HG03469 (cell line): ENCODE results near the gene TDRD7.
"Not testable (repeated sequence)": the region's sequence is repeated elsewhere in the genome, so short reads cannot be mapped to it uniquely, and the experiment has no call there.

Experiments used
- ATAC-seq: cut with Tn5 transposase; IDR thresholded peaks from one replicate; pipeline ENCODE4 v1.9.1; 2021; ENCODE audit warnings: mild to moderate bottlenecking, moderate library complexity, moderate number of reproducible peaks; ENCODE audit not compliant: unreplicated experiment

Gene TDRD7

DNA sequence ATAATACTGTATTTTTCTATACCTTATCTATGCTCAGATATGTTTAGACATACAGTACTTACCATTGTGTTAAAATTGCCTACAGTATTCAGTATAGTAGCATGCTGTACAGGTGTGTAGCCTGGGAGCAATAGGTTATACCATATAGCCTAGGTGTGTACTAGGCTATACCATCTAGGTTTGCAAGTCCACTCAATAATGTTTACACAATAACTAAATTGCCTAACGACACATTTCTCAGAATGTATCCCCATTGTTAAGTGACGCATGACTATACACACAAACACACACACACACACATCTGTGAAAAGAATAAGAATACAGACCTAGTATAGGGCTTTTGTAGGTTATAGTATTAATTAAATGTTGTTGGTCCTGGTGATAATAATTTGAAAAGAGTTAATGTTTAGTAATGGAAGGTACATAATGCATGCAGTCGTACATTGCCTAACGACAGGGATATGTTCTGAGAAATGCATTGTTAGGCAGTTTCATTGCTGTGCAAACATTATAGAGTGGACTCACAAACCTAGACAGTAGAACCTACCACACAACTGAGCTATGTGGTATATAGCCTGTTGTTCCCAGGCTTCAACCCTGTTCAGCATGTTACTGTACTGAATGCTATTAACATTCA lies 13.6 kb downstream of the TDRD7 start:
- no peak for ATAC-seq

DNA sequence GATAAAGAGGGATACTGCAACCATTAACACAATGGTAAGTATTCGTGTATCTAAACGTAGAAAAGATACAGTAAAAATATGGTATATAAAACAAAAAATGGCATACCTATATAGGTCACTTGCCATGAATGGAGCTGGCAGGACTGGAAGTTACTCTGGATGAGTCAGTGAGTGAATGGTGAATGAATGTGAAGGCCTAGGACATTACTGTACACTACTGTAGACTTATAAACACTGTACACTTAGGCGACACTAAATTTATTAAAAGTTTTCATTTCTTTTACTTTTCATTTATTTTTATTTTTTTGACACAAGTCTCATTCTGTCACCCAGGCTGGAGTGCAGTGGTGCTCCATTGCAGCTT lies 14.1 kb downstream of the TDRD7 start:
- ATAC-seq, result no peak

DNA sequence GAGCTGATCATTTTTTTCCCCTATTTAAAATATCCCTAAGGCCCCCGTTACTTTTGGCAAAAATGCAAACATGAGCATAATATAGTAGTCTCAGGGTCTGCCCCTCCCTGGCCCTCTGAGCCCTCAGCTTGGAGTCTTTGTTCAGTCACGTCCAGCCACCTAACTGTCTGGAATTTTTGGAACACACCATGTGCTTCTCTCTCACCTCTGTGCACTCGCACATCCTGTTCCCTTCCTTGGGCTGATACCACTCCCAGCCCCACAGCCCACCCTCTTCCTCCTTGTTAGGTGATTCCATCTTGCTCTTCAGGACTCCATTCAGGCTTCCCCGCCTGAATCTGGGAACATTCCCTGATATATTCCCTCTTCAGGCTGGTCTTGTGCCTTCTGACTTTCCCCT lies 16.0 kb downstream of the TDRD7 start:
- ATAC-seq, result no peak

DNA sequence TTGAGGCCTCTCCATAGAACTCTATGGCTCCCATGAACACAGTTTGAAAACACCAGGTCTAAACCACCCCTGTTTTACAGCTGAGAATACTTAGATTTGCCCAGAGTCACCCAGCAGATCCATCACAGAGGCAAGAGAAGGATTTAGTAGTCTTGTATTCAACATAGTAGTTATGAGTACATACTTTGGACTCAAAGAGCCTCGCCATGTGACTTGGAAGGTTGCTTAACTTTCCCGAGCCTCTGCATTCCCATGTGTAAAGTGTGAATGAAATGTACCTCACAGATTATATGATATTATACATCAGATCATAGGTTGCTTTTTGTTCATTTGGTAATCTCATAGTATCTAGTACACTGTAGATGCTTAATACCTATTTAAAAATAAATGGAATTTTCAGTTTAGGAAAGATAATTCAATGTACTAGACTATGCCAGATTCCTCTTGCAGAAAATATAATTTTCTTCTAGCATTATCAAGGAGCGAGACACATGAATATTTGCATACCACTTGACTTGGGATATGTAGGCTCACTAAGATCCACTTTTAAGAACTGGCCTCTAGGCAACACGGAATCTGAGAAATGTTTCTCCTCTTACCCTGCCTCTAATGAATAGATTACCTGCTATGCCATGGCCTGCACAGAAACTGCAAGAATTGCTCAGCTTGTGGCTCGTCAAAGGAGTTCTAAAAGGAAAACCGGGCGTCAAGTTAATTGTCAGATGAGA lies 18.6 kb downstream of the TDRD7 start:
- no peak for ATAC-seq

DNA sequence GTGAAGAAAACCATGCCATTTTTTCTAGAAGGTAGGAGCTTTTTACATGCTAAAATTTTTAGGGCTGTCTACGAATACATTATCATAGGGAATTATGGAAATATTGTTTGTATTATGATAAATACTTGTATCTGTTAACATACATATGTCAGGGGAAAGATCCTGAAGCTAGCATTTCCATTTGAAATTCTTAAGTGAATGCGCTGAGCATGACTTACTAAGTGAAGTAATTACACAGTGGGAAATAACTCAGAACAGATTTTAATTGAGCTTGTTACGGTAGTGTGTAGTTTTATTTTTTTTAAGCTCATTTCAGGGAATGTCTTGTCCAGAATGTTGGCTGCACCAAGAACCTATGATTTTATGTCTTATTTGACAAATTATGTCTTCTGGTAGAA lies 19.1 kb downstream of the TDRD7 start:
- ATAC-seq, result no peak

DNA sequence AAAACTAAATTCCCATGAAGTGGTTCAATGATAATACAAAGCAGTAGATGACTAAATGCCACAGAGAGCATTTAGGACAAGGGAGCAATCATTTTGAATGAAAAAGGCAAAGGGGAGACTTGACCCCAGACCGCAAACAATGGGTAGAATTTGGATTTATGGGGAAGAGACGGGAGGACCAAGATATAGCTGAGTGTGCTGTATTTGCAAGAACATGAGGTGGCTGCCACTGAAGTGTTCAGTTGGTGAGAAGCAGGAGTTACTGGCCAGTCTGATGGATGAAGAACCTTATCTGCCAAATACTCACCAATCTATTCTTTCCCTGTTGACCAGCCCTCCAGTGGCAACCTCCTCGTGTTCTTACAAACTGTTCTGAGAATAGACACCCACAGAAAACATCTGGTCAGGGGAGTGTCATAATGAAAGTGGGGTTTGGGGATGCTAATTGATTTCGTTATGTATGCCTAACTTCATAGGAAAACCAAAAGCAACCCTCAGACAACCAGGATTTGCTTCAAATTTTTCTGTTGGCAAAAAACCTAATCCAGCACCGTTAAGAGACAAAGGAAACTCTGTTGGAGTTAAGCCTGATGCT lies 19.8 kb downstream of the TDRD7 start:
- no peak for ATAC-seq

DNA sequence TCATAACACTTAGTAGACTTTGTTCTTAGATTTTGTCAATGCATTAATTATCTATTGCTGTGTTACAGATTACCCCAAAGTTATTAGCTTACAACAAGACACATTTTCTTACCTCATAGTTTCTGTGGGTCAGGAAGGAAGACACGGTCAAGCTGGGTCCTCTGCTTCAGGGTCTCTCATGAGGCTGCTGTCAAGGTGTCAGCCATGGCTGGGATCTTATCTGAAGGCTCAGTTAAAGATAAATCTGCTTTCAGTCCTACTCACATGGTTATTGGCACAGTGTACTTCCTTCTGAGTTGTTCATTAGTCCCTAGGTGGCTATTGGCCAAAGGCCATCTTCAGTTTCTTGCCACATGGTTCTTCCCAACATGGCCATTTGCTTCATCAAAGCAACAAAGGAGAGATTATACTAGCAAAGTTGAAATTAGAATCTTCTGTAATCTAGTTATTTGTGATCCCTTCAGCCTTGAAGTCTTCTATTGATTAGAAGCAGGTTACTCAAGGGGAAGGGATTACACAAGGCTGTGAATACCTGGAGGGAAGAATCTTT lies 25.2 kb downstream of the TDRD7 start:
- no peak for ATAC-seq

DNA sequence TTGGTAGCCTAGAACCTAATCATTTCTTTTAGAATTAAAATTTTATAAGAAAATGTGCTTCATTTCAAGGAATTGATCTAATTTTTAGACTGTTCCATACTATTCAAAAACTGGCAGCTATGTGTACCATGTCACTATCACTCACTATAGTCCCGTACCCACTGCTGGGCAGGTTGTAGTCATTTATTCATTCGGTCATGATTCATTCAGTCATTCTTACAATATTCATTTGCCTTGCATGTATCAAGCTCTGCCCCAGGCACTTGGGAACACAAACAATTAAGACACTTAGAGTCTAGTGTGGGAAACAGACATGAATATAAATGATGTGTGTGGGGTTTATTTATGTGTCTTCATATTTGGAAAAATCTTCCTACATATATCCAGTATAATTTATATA lies 26.4 kb downstream of the TDRD7 start:
- no peak for ATAC-seq

DNA sequence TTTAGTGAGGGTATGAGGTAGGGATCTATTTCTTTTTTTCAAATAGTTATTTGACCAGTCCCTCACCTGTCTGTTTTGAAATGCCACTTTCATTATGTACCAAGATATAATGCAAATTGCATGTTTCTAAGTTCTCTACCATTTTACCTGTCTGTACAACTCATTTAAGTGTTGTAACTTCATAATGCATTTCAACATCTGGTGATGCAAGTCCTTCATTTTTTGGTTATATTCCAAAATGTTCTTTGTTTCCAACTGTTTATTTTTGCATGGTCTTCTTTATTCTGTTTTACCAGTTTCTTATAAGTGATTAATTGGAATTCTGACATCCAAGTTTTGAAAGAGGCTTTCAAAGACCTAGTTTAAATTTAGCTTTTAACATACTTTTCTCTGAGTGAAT lies 26.8 kb downstream of the TDRD7 start:
- no peak for ATAC-seq

DNA sequence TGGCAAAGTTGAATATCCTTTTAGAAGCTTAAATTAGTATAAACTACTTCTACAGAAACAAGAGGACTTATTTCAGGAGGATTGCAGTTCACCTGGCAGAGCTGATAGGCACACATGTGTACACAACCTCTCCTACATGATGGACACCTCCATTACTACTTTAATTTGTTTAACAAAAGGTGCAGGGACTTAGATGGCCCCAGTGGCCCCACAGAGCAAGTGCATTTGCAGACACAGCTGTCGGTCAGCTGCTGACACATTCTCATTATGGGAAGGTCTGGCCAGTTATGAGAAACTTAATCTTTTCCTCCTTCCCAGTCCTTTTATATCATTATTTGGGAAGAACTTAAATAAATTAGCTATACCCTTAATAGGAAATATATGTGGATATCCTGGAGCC lies 28.3 kb downstream of the TDRD7 start:
- no peak for ATAC-seq

DNA sequence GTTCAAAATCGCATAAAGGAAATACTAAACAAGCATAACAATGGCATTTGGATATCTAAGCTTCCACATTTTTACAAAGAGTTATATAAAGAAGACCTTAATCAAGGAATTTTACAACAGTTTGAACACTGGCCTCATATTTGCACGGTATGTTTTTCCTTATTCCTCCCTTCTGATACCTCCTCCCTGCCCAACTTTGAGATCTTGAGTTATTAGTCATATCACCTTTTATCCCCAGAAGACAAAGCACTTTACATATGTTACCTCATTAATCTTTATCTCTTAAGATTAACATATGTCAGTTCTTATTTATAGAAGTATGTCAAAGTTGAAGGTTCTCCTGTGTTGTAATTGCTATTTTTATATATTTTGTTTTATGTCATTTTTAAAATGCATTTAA lies 29.8 kb downstream of the TDRD7 start:
- ATAC-seq, result no peak

DNA sequence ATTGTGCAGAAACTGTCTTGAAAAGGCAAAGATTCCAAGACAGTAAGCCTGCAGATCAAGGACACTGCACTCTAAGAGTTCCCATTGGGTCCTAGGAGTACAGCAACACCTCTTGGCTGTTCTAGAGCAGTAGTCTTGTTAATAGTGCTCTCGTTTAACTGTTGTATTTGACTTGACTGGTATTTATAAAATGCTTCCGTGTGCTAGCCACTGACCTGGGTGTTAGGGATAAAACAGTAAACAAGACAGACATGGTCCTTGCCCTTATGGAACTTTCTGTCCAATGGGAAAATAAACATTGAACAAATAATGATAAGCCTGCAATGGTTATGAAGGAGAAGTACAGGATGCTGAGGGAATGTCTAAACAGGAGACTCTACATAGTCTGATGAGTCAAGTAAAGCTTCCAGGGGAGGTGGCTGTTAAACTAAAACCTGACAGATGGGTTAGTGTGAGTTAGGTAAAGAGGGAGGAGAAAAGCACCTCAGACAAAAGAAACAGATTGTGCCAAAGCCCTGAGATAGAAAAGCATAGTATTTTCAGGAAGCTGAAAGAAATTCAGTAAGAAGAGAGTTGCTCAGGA lies 33.3 kb downstream of the TDRD7 start:
- ATAC-seq, result no peak

DNA sequence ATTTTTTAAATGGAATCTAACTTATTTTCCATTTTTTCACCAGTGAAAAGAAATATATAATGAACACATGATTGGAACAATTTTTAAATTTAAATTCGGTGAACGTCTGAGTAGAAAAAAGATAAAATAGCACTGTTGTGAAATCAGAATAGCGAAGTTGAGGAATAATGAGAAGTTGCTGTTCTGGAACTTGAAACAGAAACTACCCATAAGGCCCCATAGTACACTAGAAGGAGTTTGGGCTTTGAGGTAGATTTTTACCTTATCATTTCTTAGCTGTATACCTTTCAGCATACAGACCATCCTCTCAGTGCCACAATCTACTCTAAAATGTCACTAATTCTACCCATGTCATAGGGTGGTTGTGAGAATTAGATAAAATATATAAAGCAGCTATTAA lies 35.1 kb downstream of the TDRD7 start:
- ATAC-seq, result no peak

DNA sequence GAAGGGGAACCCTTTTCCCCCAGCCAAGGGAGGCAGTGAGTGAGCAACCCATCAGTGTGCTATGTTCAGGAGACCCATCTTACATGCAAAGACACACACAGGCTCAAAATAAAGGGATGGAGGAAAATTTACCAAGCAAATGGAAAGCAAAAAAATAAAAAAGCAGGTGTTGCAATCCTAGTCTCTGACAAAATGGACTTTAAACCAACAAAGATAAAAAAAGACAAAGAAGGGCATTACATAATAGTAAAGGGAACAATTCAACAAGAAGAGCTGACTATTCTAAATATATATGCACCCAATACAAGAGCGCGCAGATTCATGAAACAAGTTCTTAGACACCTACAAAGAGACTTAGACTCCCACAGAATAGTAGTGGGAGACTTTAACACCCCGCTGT lies 41.7 kb downstream of the TDRD7 start:
- ATAC-seq, result not testable (repeated sequence)

DNA sequence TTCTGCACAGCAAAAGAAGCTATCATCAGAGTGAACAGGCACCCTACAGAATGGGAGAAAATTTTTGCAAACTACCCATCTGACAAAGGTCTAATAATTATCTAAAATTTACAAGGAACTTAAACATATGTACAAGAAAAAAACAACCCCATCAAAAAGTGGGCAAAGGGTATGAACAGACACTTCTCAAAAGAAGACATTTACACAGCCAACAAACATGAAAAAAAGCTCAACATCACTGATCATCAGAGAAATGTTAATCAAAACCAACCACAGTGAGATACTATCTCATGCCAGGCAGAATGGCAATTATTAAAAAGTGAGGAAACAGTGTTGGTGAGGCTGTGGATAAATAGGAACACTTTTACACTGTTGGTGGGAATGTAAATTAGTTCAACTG lies 44.9 kb downstream of the TDRD7 start:
- not testable (repeated sequence) for ATAC-seq

DNA sequence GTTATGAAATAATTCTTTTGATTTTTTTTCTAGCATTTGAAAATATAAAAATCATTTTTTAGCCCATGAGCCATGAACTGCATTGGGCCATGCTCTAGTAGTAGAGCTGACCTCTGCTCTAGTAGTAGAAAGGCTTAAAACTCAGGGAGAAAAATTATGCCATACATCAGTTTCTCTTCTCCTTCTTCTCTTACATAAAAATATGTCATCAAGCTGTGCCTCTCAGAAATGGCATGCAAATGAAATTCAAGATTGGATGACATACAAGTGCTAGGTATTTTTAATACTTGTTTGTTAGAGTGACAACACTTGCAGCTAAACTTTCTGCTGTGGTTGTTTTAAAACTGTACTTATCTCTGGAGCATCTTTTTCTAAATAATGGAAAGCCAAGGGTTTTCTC lies 47.4 kb downstream of the TDRD7 start:
- ATAC-seq, result no peak

DNA sequence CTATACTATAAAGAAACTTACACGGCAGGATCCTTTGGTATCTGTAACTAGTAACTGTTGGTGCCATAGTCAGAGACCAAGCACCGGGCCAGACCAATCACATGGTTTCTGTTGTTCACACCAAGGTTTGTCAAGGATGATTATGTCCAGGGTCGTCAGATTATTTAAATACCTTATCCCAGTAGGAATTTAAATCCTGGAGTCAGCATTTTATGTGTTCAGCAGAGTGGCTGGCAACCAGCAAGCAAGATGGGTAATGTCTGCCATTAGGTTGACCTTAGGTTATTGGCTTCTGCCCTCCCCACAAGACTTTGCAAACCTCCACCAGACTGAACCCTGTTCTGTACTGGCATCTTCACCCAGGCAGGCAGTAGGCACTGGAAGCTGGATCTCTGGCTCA lies 50.3 kb downstream of the TDRD7 start:
- no peak for ATAC-seq

DNA sequence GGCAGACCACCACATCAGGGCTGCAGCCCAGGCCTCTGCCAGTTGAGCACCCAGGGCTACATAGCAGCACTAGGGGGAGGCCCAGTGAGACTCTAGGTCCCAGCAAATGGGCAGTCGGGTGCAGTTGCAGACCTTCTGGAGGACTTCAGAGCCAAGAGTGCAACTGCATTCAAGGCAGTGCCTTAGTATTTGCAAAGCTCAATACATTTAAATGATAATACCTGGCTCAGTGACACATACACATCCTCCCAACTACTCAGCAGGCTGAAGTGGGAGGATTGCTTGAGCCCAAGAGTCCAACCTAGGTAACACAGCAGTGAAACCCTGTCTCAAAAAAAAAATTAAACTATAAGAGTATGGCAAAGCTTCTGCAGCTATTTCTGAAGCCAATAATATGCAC lies 51.0 kb downstream of the TDRD7 start:
- no peak for ATAC-seq

DNA sequence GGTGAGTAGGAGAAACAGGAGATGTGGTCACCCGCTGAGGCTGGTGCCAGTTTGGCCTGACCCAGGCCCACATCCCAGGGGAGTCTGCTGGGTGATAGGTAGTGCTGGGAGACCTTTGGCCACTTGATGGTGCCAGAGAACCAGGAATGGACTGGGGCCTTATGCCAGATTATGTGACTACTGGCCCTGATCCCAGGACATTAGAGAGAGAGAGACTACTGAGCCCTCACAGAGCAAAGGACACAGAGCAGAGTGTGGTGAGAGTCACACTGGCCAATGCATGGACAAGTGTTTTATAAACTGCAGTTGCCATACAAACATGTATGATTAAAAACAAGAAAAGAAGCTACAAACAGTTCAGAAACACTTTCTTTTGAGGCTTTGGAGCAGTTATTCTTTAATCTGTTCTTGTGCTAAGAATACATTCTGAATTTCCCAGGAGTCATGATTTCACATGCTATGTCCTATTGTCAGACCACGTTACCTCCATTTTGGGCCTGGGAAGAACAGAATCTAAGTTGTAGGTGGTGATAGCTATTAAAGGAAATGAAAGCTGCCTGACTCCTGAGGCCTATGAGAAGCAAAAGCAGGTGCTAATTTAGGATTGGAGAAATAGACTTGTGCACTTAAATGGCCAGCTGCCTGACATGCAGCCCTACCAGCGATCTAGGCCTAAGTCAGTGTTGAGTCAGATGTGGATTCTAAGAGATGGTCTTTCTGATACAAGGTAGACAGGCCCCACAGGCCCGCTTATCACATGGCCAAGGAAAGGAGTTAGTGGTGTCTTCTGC lies 57.0 kb downstream of the TDRD7 start:
- ATAC-seq, result peak; percentile 53

DNA sequence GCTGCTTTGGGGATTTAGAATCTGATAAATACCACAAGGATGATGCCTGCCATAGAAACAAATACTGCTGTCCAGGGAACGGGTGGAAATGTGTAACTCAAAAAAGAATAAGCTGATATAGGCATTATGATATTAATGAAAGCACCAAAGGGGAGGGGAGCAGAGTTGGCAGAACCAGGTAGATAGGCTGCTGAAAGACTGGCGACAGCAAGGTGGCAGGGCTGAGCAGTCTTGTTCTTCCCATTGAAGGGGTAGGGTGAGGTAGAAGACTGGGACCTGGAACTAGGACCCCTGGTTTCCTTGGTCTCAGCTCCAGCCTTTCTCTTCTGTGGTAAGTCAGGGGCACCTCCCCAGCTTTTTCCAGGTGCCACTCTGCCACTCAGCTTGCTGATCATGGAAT lies 58.2 kb downstream of the TDRD7 start:
- ATAC-seq, result no peak

DNA sequence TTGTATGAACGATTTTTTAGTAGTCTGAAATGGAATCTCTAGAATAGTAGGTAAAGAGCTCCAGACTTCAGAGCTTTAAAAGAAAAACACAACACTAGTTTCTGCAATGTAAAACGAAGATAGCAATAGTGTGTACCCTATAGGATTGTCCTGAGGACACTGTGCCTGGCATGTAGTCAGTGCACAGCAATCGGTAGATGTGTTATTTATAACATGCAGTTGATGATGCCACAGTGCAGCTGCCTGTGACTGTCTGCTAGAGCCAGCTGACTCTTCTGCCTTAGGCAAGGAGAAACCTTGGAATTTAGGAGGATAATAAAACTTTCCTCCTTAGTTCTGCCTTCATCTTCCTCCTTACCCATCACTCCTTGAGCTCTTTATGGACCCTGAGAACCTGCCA lies 61.8 kb downstream of the TDRD7 start:
- ATAC-seq, result no peak
